ENCODE results near the gene COA6.

COA6 gene

GRCh38 chr1:234413990-234414389 is 40.7 kb downstream of the COA6 start:
- no peak for DNase-seq
- no peaks in the 10 kb centered on the region for H3K36me3 ChIP-seq (replicated peaks; ENCODE audit: insufficient read depth, low read length)
- H3K27me3 ChIP-seq (replicated peaks; ENCODE audit: insufficient read depth, low read length) = no peaks in the 10 kb centered on the region
- no peaks in the 10 kb centered on the region for H3K9me2 ChIP-seq (replicated peaks; ENCODE audit: insufficient read depth, low read length)
- H3F3A ChIP-seq (ENCODE audit: insufficient read depth, low read length) = no peaks in the 10 kb centered on the region
- H3K27ac ChIP-seq (ENCODE audit: low read length) = no peak overlapping the region
- H4K20me1 ChIP-seq (ENCODE audit: insufficient read depth, low read length) = no peaks in the 10 kb centered on the region
- H3K4me3 ChIP-seq (ENCODE audit: low read length) = no peak overlapping the region
- H3K9ac ChIP-seq (ENCODE audit: low read length) = no peak overlapping the region
- H3K4me1 ChIP-seq (ENCODE audit: low read length) = no peaks in the 10 kb centered on the region
- no peak overlapping the region for H3K4me2 ChIP-seq (ENCODE audit: low read depth, low read length)
- TF ChIP-seq EZH2phosphoT487 (IDR thresholded peaks at IDR 0.05; ENCODE audit: low read length) (no peak), CTCF (IDR thresholded peaks at IDR 0.05; ENCODE audit: low read length) (no peak), EZH2 (optimal IDR thresholded peaks at IDR 0.05; ENCODE audit: low read depth, low read length) (no peak)
- H2AFZ ChIP-seq (ENCODE audit: low read length) = no peak overlapping the region
- H3K79me2 ChIP-seq (ENCODE audit: low read length) = no peaks in the 10 kb centered on the region
- H3K9me3 ChIP-seq (replicated peaks; ENCODE audit: insufficient read depth, low read length) = no peaks in the 10 kb centered on the region

GRCh38 chr1:234427950-234428646 is 54.8 kb downstream of the COA6 start:
- no peaks in the 10 kb centered on the region for H3K27me3 ChIP-seq (replicated peaks; ENCODE audit: insufficient read depth, low read length)
- H4K20me1 ChIP-seq (ENCODE audit: insufficient read depth, low read length) = no peaks in the 10 kb centered on the region
- no peak overlapping the region for H3K4me3 ChIP-seq (ENCODE audit: low read length)
- no peak for DNase-seq
- no peaks in the 10 kb centered on the region for H3F3A ChIP-seq (ENCODE audit: insufficient read depth, low read length)
- H2AFZ ChIP-seq (ENCODE audit: low read length) = no peak overlapping the region
- no peak overlapping the region for H3K27ac ChIP-seq (ENCODE audit: low read length)
- no peaks in the 10 kb centered on the region for H3K79me2 ChIP-seq (ENCODE audit: low read length)
- no peaks in the 10 kb centered on the region for H3K9me2 ChIP-seq (replicated peaks; ENCODE audit: insufficient read depth, low read length)
- H3K9ac ChIP-seq (ENCODE audit: low read length) = no peak overlapping the region
- no peaks in the 10 kb centered on the region for H3K36me3 ChIP-seq (replicated peaks; ENCODE audit: insufficient read depth, low read length)
- no peak for TF ChIP-seq CTCF (IDR thresholded peaks at IDR 0.05; ENCODE audit: low read length)
- no peak for TF ChIP-seq EZH2 (optimal IDR thresholded peaks at IDR 0.05; ENCODE audit: low read depth, low read length)
- no peak for TF ChIP-seq EZH2phosphoT487 (IDR thresholded peaks at IDR 0.05; ENCODE audit: low read length)
- H3K4me1 ChIP-seq (ENCODE audit: low read length) = no peaks in the 10 kb centered on the region
- no peak overlapping the region for H3K4me2 ChIP-seq (ENCODE audit: low read depth, low read length)
- H3K9me3 ChIP-seq (replicated peaks; ENCODE audit: insufficient read depth, low read length) = no peaks in the 10 kb centered on the region

- Histone ChIP-seq H4K20me1 (ENCODE audit: insufficient read depth, low read length) (no peaks in the 10 kb centered on the region), H3K79me2 (ENCODE audit: low read length) (no peaks in the 10 kb centered on the region), H3F3A (ENCODE audit: insufficient read depth, low read length) (no peaks in the 10 kb centered on the region), H3K9me2 (replicated peaks; ENCODE audit: insufficient read depth, low read length) (no peaks in the 10 kb centered on the region), H3K4me2 (ENCODE audit: low read depth, low read length) (no peak overlapping the region), H3K4me1 (ENCODE audit: low read length) (no peaks in the 10 kb centered on the region), H3K9ac (ENCODE audit: low read length) (no peak overlapping the region), H3K4me3 (ENCODE audit: low read length) (no peak overlapping the region), H3K36me3 (replicated peaks; ENCODE audit: insufficient read depth, low read length) (no peaks in the 10 kb centered on the region), H3K9me3 (replicated peaks; ENCODE audit: insufficient read depth, low read length) (no peaks in the 10 kb centered on the region), H2AFZ (ENCODE audit: low read length) (no peak overlapping the region), H3K27ac (ENCODE audit: low read length) (no peak overlapping the region), H3K27me3 (replicated peaks; ENCODE audit: insufficient read depth, low read length) (no peaks in the 10 kb centered on the region)
- no peak for DNase-seq
- TF ChIP-seq EZH2 (optimal IDR thresholded peaks at IDR 0.05; ENCODE audit: low read depth, low read length) (no peak), EZH2phosphoT487 (IDR thresholded peaks at IDR 0.05; ENCODE audit: low read length) (no peak), CTCF (IDR thresholded peaks at IDR 0.05; ENCODE audit: low read length) (no peak)
These were observed 56.2 kb downstream of the COA6 start for GRCh38 chr1:234429434-234429806.
